NOMO-1 treated with dmso at 0.1 percent for 144 hours (cell line): Measurements from ENCODE around the gene NUDT9.

Source experiments
- DNase-seq: peaks from one replicate; lab custom pipeline; 2025; ENCODE audit not compliant: unreplicated experiment; lab: John Stamatoyannopoulos, UW

NUDT9 gene

GRCh38 chr4:87506974-87507701 is 84.8 kb downstream of the NUDT9 start:
- DNase-seq = no peak
